Measurements from ENCODE around the gene IFIT2. TPM values are rescaled to one million over a fixed set of nuclear protein-coding genes. Genes with fewer than 3 reads are reported as not detected.
"Not testable (repeated sequence)": the region's sequence is repeated elsewhere in the genome, so short reads cannot be mapped to it uniquely, and the experiment has no call there.

The IFIT2 gene, protein sequence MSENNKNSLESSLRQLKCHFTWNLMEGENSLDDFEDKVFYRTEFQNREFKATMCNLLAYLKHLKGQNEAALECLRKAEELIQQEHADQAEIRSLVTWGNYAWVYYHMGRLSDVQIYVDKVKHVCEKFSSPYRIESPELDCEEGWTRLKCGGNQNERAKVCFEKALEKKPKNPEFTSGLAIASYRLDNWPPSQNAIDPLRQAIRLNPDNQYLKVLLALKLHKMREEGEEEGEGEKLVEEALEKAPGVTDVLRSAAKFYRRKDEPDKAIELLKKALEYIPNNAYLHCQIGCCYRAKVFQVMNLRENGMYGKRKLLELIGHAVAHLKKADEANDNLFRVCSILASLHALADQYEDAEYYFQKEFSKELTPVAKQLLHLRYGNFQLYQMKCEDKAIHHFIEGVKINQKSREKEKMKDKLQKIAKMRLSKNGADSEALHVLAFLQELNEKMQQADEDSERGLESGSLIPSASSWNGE
- total RNA-seq = 99.4 TPM

DNA sequence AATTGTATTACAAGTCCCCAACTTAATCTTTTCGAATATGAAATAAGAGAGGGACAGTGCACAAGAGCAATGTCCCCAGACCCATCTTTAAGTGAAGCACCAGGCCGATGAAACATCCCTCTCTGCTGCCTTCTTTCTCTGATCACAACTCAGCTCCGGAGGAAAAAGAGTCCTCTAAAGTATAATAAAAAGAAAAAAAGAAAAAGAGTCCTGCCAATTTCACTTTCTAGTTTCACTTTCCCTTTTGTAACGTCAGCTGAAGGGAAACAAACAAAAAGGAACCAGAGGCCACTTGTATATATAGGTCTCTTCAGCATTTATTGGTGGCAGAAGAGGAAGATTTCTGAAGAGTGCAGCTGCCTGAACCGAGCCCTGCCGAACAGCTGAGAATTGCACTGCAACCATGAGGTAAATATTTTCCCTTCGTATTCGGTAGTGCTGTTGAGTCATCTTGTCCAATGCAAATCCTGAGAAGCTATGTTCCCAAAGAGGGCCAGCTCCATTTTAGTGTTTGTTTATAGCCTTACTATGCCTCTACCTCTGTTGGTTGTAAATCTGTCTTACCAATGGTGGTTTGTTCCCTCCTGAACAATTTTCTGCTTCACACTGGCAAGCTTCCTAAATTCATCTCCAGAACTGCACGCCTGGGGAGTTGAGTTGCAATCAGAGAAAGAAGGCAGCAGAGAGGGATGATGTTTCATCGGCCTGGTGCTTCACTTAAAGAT is at the start of gene IFIT2:
TSS of gene IFIT2 (plus strand) at position 326 of the 725 bp plus-strand sequence. CDS start at position 404, 78 bp downstream.
- no peaks in the 10 kb centered on the region for H3K9me3 ChIP-seq (ENCODE audit: low read depth, low read length)
- peak within 1 kb of the TSS; percentile 65 for H3K4me3 ChIP-seq (ENCODE audit: low read length)
- no peaks in the 10 kb centered on the region for H3K27me3 ChIP-seq (ENCODE audit: insufficient read depth, low read length)
- peaks cover 47% of the 10 kb centered on the region for H3K4me1 ChIP-seq (ENCODE audit: insufficient read depth, low read length)

DNA sequence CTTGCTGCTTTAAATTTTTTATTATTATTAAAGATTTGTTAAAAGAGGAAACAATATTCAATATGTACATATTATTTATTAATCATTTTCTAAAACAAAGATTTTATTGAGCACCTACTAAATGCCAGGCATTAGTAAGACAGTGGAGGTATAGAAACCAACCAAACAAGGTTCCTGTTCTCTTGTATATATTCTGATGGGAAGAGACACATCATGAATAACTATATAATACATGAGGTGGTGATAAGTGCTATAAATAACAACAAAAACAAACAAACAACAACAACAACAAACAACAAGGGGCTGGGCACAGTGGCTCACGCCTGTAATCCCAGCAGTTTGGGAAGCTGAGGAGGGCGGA is 49.6 kb upstream of the IFIT2 start:
- Histone ChIP-seq H3K9me3 (ENCODE audit: low read depth, low read length) (no peaks in the 10 kb centered on the region), H3K4me3 (ENCODE audit: low read length) (peak overlapping the region; percentile 82), H3K4me1 (ENCODE audit: insufficient read depth, low read length) (peaks cover 64% of the 10 kb centered on the region), H3K27me3 (ENCODE audit: insufficient read depth, low read length) (no peaks in the 10 kb centered on the region)

DNA sequence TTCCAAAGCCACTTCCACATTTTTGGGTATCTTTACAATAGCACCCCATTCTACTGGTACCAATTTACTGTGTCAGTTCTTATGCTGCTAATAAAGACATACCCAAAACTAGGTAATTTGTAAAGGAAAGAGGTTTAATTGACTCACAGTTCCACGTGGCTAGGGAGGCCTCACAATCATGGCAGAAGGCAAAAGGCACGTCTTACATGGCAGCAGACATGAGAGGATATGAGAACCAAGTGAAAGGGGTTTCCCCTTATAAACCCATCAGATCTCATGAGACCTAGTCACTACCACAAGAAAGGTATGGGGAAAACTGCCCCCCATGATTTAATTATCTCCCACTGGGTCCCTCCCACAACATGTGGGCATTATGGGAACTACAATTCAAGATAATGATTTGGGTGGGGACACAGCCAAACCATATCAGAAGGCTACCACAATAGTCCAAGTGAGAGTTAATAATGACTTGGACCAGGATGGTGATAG is 46.7 kb upstream of the IFIT2 start:
- not testable (repeated sequence) for H3K4me3 ChIP-seq (ENCODE audit: low read length); H3K9me3 ChIP-seq (ENCODE audit: low read depth, low read length); H3K27me3 ChIP-seq (ENCODE audit: insufficient read depth, low read length)
- H3K4me1 ChIP-seq (ENCODE audit: insufficient read depth, low read length) = peaks cover 53% of the 10 kb centered on the region

DNA sequence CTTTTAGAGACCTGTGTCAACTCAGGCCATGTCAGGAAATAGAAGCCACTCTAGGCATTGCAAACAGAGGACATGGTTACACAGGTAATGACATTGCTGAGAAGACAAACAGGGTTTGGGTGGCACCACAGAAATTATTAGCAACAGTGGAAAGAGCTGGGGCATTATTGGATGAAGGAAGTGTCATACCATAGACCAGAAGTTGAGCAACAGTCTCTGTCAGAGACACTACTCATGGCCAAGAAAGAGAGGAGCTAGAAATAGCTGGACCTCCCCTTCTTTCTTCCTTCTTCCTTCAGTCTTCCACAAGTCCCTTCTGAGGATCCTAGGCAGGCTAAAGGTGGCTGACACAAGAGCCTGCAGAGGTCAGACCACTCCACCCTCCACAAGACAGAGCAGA is 46.1 kb upstream of the IFIT2 start:
- Histone ChIP-seq H3K27me3 (ENCODE audit: insufficient read depth, low read length) (no peaks in the 10 kb centered on the region), H3K4me3 (ENCODE audit: low read length) (no peak overlapping the region), H3K9me3 (ENCODE audit: low read depth, low read length) (no peaks in the 10 kb centered on the region), H3K4me1 (ENCODE audit: insufficient read depth, low read length) (peaks cover 52% of the 10 kb centered on the region)

DNA sequence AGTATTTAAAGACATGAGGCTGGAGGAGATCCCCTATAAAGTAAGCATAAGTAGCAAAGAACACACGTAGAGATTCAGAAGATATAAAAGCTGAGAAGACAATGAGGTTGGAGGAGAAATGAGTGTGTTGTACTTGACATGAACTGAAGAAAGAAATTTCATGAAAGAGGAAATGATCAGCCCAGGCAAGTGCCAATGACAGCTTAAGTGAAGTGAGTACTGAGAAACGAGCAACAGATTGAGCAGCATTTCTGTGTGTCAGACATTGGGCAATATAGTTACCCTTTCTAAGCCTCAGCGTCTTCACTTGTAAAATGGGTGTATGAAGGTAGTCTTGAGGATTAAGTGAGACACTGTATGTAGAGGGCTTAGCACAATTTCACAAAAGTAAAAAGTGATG is 45.5 kb upstream of the IFIT2 start:
- H3K27me3 ChIP-seq (ENCODE audit: insufficient read depth, low read length) = no peaks in the 10 kb centered on the region
- peaks cover 47% of the 10 kb centered on the region for H3K4me1 ChIP-seq (ENCODE audit: insufficient read depth, low read length)
- no peak overlapping the region for H3K4me3 ChIP-seq (ENCODE audit: low read length)
- H3K9me3 ChIP-seq (ENCODE audit: low read depth, low read length) = no peaks in the 10 kb centered on the region

DNA sequence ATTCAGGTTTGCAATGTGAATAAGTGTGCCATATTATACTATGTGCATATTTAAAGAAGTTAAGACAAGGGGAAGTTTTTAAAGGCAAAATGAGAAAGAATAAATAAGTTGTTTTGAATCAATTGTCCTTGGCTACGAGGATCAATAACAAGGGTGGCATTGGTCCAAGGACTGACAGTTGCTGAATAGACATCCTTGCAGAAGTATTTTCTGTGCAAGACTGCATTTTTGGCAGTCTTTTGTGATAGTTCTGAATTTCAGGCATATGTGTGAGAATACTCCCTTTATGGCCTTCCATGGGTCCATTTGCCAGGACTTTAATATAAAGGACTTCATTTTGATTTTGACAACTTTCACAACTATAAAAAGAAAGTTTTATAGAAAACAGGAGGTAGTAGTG is 44.9 kb upstream of the IFIT2 start:
- Histone ChIP-seq H3K4me1 (ENCODE audit: insufficient read depth, low read length) (peaks cover 44% of the 10 kb centered on the region), H3K9me3 (ENCODE audit: low read depth, low read length) (no peaks in the 10 kb centered on the region), H3K27me3 (ENCODE audit: insufficient read depth, low read length) (no peaks in the 10 kb centered on the region), H3K4me3 (ENCODE audit: low read length) (no peak overlapping the region)

DNA sequence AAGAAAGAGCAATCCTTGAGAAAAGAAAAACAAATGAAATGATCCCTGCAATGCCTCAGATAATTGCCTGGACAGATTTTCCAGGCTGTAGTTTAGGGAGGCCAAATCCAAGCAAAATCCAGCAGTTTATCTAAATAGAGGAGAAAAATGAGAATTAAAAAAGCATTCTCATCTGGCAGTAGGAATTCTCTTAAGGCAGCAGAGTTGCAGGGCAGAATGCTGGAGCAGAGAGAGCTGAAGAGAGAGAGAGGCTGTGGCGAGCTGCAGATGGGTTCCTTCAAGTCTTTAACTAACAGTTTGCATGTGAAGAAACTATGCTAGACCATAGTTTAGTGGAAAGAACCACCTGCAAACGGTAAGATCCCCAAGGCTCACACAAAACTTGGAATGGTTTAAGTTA is 44.3 kb upstream of the IFIT2 start:
- Histone ChIP-seq H3K4me3 (ENCODE audit: low read length) (no peak overlapping the region), H3K9me3 (ENCODE audit: low read depth, low read length) (no peaks in the 10 kb centered on the region), H3K27me3 (ENCODE audit: insufficient read depth, low read length) (no peaks in the 10 kb centered on the region), H3K4me1 (ENCODE audit: insufficient read depth, low read length) (peaks cover 39% of the 10 kb centered on the region)

DNA sequence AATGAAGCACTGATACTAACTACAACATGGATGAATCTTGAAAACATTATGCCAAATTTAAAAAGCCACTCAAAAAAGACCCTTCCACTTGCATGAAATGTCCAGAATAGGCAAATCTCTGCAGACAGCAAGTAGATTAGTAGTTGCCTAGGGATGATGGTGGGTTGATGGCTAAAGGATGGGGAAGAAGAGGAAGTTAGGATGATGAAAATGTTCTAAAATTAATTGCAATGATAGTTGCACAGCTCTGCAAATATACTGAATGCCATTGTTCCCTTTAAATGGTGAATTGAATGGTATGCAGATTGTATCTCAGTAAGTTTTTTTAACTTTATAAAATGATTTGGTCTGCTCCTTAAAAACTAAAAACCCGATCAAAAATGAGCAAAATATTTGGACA is 43.0 kb upstream of the IFIT2 start:
- no peaks in the 10 kb centered on the region for H3K27me3 ChIP-seq (ENCODE audit: insufficient read depth, low read length)
- no peaks in the 10 kb centered on the region for H3K9me3 ChIP-seq (ENCODE audit: low read depth, low read length)
- no peak overlapping the region for H3K4me3 ChIP-seq (ENCODE audit: low read length)
- H3K4me1 ChIP-seq (ENCODE audit: insufficient read depth, low read length) = peaks cover 37% of the 10 kb centered on the region

DNA sequence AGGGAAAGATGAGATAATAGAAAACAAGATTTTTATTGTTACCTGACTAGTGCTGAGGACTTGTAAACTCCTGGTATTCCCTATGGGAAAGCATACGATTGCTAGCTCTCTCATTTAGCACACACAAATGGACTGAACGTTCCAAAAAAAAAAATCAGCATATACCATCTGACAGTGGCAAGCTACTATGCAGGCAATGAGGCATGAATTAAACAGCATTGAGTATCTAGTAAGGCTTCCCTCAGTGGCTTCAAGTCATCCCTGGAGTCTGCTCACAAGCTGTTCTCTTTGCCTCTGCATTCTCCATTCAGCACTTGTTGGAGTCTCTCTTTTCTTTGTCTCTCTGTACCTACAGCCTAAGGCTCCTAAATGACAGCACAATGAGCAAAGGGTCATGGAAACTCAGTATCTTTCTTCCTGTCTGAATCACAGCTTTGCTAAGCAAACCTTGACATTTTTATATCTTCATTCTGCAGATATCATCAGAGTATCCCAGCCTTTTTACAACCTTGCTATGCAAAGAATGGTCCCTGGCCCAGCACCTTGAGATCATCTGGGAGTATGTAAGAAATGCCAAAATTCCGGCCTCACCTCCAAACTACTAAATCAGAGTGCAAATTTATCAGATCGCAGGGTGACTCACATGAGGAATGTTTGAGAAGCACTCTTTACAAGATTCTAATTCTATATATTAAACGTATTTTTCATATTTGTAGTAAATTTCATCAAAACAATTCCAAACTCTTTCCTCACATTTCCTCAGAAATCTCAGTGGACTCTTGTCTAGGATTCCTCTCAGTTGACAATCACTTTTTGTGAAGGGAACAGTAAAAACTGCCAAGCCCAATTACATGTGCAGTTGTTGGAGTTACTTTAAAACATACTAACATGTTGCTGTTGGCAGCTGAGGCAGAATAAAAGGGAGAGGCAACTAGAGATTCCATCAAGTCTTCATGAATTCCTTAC is 39.5 kb upstream of the IFIT2 start:
- Histone ChIP-seq H3K9me3 (ENCODE audit: low read depth, low read length) (no peaks in the 10 kb centered on the region), H3K4me1 (ENCODE audit: insufficient read depth, low read length) (peaks cover 10% of the 10 kb centered on the region), H3K27me3 (ENCODE audit: insufficient read depth, low read length) (no peaks in the 10 kb centered on the region), H3K4me3 (ENCODE audit: low read length) (no peak overlapping the region)

DNA sequence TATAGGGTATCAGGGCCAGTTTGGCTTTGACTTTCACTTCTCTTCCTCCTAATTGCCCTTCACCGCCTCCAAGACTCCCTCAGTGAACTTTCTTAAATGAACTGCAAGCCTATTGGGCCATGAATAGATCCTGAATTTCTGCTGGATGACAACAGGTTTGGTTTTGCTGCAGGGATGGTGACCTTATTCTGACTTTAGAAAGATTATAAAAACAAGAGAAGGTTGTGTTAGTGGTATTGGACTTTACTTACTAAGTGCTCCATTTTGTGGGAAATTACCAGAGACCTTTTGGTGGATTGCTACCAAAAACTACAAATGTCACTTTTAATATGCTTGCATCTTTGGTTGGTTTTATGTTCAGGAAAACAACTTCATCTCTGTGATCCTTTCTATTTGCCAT is 38.8 kb upstream of the IFIT2 start:
- no peak overlapping the region for H3K4me3 ChIP-seq (ENCODE audit: low read length)
- peaks cover 6% of the 10 kb centered on the region for H3K4me1 ChIP-seq (ENCODE audit: insufficient read depth, low read length)
- no peaks in the 10 kb centered on the region for H3K9me3 ChIP-seq (ENCODE audit: low read depth, low read length)
- no peaks in the 10 kb centered on the region for H3K27me3 ChIP-seq (ENCODE audit: insufficient read depth, low read length)

DNA sequence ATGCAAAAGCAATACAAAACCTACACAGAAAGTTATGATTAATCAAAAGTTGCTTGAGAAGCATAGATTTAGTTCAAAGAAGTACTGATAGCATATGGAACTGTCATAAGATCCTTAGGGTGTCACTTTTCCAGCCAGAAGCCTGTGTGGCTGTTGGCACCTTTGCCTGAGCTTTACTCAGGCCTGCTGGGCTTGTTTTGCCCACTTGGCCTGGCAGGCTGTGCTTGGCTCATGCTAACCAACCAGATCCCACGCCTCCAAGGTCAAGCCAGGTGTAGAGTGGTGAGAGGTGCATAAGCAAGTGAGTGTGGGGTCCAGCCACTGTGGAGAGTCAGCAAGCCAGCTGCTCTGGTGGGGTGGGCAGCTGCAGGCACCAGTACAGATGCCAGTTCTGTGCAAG is 38.3 kb upstream of the IFIT2 start:
- H3K4me3 ChIP-seq (ENCODE audit: low read length) = no peak overlapping the region
- H3K4me1 ChIP-seq (ENCODE audit: insufficient read depth, low read length) = peaks cover 6% of the 10 kb centered on the region
- no peaks in the 10 kb centered on the region for H3K27me3 ChIP-seq (ENCODE audit: insufficient read depth, low read length)
- no peaks in the 10 kb centered on the region for H3K9me3 ChIP-seq (ENCODE audit: low read depth, low read length)

DNA sequence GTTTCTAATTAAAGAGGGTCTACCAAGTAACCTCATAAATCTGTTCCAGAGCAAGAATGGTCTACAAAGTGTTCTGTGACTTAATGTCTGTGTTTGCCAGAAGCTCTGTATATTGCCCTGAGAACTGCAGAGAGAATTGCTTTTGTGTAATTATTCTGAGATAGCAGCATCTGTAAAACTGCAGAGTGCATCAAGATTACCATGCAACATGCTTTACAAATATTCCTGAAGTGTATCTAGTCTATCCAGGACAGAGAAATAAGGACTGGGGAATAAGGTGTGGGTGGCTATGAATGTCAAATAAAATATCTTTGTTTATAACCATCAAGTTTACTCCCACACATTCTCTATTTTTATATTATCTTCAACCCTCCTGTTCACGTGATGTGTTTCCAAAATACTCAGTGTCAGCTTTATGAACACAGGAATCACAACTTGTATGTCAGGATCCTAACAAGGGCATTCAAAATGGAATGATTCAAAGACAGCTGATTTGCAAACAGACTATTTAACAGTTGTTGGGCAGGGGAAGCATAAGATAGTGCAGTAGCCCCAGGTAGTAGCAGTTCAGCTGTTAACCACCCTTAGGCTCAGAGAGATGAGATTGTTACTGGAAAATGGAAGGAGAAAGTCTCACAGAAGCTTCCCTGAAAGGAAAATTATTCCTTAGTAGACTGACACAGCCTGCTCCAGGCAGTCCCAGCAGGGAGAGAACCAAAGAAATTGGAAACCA is 35.0 kb upstream of the IFIT2 start:
- H3K4me1 ChIP-seq (ENCODE audit: insufficient read depth, low read length) = peaks cover 7% of the 10 kb centered on the region
- H3K4me3 ChIP-seq (ENCODE audit: low read length) = no peak overlapping the region
- H3K27me3 ChIP-seq (ENCODE audit: insufficient read depth, low read length) = no peaks in the 10 kb centered on the region
- no peaks in the 10 kb centered on the region for H3K9me3 ChIP-seq (ENCODE audit: low read depth, low read length)

DNA sequence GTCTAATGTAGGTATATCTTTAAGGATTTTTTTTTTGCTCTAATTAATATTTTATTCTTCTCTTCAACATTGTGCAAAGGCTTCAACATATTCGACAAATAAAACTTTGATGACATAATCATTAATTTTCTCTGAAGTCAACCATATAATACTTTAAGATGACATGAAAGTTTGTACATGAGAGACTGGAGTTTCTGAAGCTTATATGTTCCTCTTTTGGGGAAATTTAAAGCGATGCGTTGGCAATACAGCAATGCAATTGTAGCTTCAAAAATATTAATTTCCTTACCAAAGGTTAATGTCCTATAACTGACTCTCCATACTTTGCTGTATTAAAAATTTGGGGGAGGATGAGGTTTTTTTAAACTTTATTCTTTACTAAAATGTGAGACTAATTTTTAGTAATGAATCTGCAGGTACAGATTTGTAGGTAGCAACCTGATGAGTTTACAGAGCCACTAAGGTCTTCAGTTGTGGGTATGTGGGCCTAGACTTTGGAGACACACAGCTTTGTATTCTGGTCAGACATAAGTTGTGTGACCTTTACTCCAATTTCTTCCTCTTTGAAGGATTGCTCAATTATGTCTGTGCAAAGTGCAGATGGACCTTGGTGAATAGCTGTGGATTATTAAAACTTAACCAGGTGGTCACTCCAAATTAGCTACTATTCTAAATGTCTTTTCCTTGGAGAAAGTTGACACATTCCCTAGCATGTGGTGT is 32.3 kb upstream of the IFIT2 start:
- no peaks in the 10 kb centered on the region for H3K27me3 ChIP-seq (ENCODE audit: insufficient read depth, low read length)
- H3K9me3 ChIP-seq (ENCODE audit: low read depth, low read length) = no peaks in the 10 kb centered on the region
- no peak overlapping the region for H3K4me3 ChIP-seq (ENCODE audit: low read length)
- H3K4me1 ChIP-seq (ENCODE audit: insufficient read depth, low read length) = peaks cover 7% of the 10 kb centered on the region

DNA sequence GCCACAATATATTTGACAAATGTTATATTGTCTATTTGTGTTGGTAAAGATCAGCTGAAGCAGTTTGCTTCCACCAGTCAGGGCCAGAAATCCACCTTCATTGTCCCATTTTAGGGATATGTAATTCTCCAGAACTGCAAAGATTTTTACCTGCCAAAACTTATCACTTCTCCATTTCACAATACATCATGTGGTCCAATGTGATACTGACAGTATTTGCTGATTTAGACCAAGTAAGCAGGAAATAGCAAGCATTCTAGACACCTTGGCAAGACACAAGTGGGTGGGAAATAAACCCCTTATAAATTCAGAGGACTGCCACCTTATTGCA is 31.7 kb upstream of the IFIT2 start:
- Histone ChIP-seq H3K4me1 (ENCODE audit: insufficient read depth, low read length) (peaks cover 7% of the 10 kb centered on the region), H3K4me3 (ENCODE audit: low read length) (no peak overlapping the region), H3K9me3 (ENCODE audit: low read depth, low read length) (no peaks in the 10 kb centered on the region), H3K27me3 (ENCODE audit: insufficient read depth, low read length) (no peaks in the 10 kb centered on the region)
